NCI-H1694 (cell line): ENCODE measurements around the gene TTYH1.

ENCODE experiments used
- DNase-seq: peaks from one replicate; lab custom pipeline; 2025; lab: John Stamatoyannopoulos, UW

The TTYH1 gene

GRCh38 chr19:54392105-54392504, 23.2 kb upstream of the TTYH1 start:
- no peak for DNase-seq

GRCh38 chr19:54393381-54393780, 21.9 kb upstream of the TTYH1 start:
- no peak for DNase-seq

DNA sequence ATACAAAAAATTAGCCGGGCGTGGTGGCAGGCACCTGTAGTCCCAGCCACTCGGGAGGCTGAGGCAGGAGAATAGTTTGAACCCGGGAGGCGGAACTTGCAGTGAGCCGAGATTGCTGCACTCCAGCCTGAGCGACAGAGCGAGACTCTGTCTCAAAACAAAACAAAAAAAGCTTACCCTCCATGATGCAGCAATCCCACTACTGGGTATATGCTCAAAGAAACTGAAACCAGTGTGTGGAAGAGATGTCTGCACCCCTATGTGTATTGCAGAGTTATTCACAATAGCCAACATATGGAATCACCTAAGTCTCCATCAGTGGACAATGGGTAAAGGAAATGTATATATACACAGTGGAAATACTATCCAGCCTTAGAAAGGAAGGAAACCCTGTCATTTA, 19.6 kb upstream of the TTYH1 start:
- no peak for DNase-seq

DNA sequence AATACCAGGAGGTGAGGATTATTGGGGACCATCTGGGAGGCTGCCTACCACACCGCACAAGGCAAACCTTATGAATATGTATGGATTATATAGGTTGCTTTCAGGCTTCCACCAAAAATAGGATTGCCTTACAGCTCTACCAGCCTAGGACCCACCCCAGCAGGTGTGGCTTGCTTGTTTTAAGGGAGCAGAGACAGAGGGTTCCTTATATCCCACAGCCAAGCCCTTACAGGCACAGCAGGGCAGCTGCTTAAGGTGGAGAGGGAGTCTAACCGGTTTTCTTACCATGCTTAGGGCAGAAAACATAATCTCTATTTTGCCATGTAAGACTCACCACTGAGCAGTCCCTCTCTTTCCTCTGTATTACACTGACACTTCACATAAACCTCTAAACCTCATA, 16.1 kb upstream of the TTYH1 start:
- DNase-seq: no peak

DNA sequence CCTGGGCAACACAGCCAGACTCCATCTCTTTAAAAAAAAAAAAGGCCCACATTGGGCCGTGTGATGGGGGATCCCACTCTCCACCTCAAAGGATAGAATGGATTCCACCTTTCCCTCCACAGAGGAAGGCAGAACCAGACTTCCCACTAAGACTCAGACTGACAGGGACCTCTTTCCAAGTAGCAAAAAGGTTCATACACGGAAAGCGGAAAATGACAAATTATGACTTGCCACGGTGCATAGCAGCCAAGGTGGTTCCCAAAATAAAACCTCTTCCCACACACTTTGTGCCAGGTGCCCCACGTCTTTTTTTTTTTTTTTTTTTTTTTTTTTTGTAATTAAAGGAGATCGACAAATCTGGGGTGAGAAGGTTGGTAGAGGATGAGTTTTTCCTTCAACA, 14.4 kb upstream of the TTYH1 start:
- no peak for DNase-seq

DNA sequence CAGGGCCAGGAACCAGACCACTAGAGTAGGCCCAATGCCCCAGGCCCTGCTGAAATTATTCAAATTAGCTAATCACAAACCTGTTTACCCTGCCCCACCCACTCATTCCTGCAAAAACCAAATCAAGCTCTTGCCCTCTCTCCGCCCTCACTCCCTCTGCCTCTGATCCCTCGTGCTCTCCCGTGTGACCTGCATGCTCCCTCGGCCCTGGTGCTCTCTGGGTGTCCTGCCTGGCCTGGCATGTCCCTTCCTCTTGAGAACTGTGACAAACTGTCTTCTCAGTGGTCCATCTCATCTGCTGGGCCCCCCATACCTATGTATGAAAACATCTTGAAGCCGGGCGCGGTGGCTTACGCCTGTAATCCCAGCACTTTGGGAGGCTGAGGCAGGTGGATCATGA, 12.2 kb upstream of the TTYH1 start:
- DNase-seq: no peak

DNA sequence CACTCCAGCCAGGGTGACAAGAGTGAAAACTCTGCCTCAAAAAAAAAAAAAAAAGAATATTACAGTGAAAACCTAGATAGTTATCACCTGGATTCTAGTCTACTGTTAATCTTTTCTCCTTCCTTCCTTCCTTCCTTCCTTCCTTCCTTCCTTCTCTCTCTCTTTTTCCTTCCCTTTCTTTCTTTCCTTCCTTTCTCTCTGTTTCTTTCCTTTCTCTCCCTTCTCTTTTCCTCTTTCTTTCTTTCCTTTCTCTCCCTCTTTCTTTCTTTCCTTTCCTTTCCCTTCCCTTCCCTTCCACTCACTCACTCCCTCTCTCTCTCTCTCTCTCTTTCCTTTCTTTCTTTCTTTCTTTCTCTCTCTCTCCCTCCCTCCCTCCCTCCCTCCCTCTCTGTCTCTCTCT, 9.6 kb upstream of the TTYH1 start:
- no peak for DNase-seq

DNA sequence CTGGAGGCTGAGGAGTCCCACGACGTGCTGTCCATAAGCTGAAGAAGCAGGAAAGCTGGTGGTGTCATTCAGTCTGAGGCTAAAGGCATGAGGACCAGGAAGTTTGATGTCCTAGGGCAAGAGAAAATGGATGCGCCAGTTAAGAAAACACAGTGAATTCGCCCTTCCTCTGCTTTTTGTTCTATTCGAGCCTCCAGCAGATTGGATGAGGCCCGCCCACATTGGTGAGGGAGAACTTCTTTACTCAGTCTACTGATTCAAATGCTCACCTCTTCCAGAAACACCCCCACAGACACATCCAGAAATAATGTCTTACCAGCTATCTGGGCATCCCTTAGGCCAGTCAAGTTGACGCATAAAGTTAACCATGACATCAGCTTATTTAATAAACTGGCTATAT, 7.5 kb upstream of the TTYH1 start:
- DNase-seq: no peak

DNA sequence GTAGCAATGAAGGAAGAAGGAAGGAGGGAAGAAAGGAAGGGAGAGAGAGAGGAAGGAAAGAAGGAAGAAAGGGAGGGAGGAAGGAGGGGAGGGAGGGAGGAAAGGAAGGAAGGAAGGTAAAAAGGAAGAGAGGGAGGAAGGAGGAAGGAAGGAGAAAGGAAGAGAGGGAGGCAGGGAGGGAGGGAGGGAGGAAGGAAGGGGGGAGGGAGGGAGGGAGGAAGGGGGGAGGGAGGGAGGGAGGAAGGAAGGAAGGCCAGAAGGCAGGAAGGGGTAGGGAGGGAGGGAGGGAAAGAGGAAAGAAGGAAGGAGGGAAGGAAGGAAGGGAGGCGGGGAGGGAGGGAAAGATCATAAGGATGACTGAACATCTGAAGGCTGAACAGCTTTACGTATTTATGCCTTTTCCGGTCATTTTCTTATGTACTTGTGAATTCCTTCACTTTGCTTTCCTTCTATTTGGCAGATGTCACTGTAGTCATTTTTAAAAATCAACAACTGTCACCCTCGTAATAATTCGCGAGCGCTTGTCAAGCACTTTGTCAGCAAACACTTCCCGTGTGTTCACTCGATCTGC, 6.7 kb upstream of the TTYH1 start:
- no peak for DNase-seq

- DNase-seq: no peak
Measured at GRCh38 chr19:54411033-54411432, 4.2 kb upstream of the TTYH1 start.

DNA sequence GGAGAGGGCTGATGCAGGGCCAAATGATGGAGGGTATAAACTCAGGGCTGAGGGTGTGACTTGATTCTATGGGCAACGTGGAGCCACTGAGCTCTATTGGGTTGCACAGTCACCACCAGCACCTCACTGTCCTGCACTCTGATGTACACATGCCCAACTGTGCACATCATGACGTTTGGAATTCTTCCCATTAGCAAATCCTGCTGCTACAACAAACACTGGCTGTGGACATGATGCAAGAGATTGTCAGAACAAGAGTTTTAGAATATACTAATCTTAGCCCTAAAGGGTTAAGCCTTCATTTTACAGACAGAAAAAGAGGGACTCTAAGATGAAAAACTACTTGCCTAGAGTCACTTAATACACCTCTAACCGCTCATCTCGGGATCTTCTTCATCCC, 2.4 kb upstream of the TTYH1 start:
- DNase-seq: no peak

DNA sequence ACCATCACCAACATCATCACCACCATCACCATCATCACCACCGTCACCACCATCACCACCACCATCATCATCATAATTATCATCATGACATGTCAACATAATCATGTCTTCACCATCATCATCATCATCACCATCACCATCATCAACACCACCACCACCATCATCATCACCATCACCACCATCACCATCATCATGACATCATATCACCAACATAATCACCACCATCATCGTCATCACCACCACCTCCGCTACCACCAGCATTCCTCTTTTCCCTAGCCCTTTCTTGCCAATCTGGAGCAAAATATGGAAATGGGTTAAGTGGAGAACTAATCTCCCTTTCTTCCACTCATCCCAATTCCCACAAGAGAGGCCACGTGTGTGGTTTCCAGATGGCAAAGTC, 1.1 kb upstream of the TTYH1 start:
- DNase-seq: no peak

GRCh38 chr19:54415901-54416673, 823 bp downstream of the TTYH1 start:
- DNase-seq: no peak

- DNase-seq: no peak
Measured at GRCh38 chr19:54416695-54417491, 1.6 kb downstream of the TTYH1 start.

- no peak for DNase-seq
Measured at GRCh38 chr19:54418030-54418929, 3.0 kb downstream of the TTYH1 start.

GRCh38 chr19:54418930-54419800, 3.9 kb downstream of the TTYH1 start:
- DNase-seq: no peak

GRCh38 chr19:54420068-54420382, 4.8 kb downstream of the TTYH1 start:
- no peak for DNase-seq

DNA sequence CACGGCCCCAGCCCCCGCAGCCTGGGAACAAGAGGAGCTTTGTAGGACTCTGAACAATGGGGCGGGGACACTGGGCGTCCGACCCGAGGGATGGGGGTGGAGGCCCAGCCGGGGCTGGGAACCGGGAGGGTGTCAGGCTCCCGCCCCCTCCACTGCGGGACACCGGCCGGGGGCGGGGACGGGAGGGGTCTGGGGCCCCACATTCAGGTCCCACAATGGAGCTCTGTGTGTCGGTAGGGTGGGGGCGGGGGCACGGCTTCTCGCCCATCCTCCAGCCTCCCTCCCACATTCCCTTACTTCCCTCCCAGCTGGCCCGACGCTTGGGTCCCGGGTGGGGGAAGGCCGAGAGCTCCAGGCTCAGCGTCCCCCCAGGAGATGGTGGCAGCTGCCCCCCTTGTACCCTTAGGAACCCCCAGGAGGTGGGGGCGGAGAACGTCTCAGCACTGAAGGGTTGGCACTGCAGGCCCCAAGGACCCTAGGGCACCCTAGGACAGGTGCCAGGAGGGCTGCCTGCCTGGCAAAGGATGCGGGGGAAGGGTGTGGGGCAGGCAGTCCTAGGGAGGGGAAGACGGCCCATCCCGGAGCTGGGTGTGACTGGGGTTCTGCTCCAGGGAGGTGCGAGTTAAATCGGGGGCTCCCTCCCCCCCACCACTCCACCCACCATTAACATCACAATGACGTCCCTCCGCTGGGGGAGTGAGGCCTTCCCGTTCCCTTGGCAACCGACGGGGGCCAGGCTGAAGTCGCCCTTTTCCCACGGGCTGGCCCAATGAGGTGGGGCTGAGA, 5.3 kb downstream of the TTYH1 start:
- DNase-seq: no peak

GRCh38 chr19:54421169-54421516, 5.9 kb downstream of the TTYH1 start:
- DNase-seq: no peak

DNA sequence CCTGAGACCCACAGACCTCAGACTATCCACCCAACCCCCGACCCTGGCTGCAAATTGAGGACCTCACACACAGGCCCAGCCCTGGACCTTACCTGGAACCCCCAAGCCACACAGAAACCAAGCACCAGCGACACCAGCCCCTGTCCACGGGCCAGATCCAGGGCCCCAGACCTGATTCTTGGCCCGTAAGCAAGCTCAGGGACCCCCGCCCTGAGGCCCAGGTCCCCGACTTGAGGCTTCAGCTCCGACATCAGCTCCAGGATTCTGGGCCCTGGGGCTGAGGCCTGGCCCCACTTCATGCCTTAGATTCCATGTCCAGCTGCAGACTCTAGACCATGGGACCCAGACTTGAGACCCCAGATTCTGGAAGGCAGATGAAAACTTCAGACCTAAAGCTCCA, 6.3 kb downstream of the TTYH1 start:
- no peak for DNase-seq

DNA sequence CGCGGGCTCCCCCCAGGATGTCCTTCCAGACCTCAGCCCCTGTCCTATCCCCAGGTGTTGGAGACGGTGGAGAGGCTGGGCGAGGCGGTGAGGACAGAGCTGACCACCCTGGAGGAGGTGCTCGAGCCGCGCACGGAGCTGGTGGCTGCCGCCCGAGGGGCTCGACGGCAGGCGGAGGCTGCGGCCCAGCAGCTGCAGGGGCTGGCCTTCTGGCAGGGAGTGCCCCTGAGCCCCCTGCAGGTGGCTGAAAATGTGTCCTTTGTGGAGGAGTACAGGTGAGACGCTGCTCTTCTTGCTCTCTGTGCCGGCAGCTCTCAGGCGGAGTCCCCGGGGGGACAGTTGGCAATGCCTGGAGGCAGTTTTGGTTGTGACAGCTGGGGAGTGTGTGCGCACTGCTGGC, 6.9 kb downstream of the TTYH1 start:
- no peak for DNase-seq
